22Rv1 (cell line): ENCODE results near the gene SCN8A.

Experiments
- H3K27ac ChIP-seq: fragments of 450-650 bp; 2 replicates; pipeline ENCODE4 v1.5.1; 2017
- ZFX ChIP-seq: fragments of 450-650 bp; IDR thresholded peaks from 2 replicates; pipeline ENCODE4 v1.6.1; 2017; ENCODE audit warnings: antibody characterized with exemption, borderline replicate concordance
- TF ChIP-seq, protein P1 (sequence below): fragments of 450-650 bp; IDR thresholded peaks from 2 replicates; pipeline ENCODE4 v1.5.1; 2017; ENCODE audit warnings: mild to moderate bottlenecking

Gene SCN8A

DNA sequence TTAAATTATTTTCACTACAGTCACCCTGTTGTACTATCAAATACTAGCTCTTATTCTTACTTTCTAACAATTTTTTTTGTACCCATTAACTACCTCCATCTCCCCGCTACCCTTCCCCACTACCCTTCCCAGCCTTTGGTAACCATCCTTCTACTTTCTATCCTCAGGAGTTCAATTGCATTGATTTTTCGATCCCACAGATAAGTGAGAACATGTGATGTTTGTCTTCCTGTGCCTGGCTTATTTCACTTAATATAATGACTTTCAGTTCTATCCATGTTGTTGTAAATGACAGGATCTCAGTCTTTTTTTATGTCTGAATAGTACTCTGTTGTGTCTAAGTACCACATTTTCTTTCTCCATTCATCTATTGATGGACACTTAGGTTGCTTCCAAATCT lies 139.7 kb downstream of the SCN8A start:
- TF ChIP-seq, protein P1, sequence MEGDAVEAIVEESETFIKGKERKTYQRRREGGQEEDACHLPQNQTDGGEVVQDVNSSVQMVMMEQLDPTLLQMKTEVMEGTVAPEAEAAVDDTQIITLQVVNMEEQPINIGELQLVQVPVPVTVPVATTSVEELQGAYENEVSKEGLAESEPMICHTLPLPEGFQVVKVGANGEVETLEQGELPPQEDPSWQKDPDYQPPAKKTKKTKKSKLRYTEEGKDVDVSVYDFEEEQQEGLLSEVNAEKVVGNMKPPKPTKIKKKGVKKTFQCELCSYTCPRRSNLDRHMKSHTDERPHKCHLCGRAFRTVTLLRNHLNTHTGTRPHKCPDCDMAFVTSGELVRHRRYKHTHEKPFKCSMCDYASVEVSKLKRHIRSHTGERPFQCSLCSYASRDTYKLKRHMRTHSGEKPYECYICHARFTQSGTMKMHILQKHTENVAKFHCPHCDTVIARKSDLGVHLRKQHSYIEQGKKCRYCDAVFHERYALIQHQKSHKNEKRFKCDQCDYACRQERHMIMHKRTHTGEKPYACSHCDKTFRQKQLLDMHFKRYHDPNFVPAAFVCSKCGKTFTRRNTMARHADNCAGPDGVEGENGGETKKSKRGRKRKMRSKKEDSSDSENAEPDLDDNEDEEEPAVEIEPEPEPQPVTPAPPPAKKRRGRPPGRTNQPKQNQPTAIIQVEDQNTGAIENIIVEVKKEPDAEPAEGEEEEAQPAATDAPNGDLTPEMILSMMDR = no peak
- TF ChIP-seq ZFX = no peak
- H3K27ac ChIP-seq = no peak overlapping the region

DNA sequence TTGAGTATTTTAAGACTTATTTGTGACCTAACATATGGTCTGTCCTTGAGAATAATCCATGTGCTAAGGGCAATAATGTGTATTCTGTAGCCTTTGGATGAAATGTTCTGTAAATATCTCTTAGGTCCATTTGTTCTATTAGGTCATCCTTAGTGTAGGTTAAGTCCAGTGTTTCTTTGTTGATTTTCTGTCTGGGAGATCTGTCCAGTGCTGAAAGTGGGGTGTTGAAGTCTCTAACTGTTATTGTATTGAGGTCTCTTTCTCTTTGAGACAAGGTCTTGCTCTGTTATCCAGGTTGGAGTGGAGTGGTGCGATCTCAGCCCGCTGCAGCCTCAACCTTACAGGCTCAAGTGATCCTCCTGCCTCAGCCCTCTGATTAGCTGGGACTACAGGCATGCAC lies 149.5 kb downstream of the SCN8A start:
- TF ChIP-seq, protein P1 = no peak
- no peak for TF ChIP-seq ZFX
- no peak overlapping the region for H3K27ac ChIP-seq

DNA sequence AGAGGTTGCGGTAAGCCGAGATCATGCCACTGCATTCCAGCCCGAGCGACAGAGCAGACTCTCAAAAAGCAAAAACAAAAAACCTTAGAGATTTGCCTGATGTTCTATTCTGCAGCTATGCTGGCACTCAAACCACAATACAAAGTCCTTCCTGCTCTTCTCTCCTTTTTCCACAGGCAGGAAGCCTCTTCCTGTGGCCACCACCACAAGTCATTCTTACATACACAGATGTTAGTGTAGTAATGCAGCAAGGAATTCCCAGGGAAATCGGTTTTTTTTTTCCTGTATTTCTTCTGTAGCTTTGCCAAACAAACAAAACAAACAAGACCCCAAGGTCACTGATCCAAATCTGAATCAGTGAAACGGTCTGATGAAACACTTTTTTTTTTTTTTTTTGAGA lies 153.2 kb downstream of the SCN8A start:
- H3K27ac ChIP-seq = no peak overlapping the region
- TF ChIP-seq, protein P1 = no peak
- TF ChIP-seq ZFX = no peak

DNA sequence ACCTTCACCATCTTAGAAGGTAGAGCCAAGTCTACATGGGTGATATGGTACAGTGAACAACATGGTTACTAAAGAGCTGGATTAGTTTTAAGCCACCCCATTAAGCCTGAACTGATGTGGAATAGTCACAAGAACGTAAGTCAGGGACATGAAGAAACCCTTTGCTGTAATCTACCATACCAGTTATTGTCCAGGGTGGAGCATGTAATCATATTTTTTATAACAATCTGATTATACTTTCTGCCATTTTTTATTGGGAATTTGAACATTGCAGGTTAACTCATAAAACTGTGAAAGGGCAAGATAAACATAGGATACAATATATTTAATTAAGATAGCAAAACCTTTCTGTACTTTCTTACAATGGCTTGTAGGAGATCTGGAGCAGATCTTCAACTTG lies 153.9 kb downstream of the SCN8A start:
- TF ChIP-seq, protein P1 = no peak
- no peak for TF ChIP-seq ZFX
- H3K27ac ChIP-seq = no peak overlapping the region

DNA sequence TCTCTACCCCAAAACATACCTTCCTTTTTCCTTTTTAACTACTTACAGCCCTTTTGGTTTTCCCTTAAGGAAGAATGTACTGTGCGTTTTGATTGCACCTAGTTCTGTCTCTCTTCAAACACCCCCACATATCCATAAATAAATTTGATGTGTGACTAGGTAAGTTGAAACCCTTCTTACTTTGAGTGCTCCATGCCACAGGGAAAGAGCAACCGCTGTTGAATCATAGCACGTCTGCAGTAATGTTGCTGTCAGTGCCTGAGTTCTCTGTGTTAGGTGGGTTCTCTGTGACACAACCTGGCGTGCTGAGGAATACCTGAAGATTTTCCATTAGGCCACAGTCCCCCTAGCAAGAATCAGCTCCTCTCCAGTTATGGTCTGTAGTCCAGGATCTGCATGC lies 155.4 kb downstream of the SCN8A start:
- H3K27ac ChIP-seq = no peak overlapping the region
- no peak for TF ChIP-seq ZFX
- TF ChIP-seq, protein P1 = no peak

DNA sequence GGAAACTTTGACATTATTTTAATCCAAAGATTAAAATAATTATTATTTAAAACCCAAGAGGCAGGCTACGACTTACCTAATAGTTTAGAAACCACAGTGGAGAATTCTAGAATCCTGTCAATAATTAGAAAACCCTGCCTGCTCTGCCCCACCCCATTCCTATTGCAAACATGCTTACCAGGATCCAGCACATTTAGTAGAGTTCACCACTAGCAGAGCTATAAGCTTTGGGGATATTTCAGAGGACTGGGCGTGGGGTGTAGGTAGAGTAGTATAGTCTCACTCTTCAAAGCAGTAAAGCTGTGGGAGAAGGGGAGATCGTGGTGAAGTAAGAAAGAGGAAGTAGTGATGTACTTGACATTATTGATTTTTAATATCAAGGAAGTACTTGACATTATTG lies 157.2 kb downstream of the SCN8A start:
- TF ChIP-seq, protein P1 = no peak
- TF ChIP-seq ZFX = no peak
- H3K27ac ChIP-seq = no peak overlapping the region

DNA sequence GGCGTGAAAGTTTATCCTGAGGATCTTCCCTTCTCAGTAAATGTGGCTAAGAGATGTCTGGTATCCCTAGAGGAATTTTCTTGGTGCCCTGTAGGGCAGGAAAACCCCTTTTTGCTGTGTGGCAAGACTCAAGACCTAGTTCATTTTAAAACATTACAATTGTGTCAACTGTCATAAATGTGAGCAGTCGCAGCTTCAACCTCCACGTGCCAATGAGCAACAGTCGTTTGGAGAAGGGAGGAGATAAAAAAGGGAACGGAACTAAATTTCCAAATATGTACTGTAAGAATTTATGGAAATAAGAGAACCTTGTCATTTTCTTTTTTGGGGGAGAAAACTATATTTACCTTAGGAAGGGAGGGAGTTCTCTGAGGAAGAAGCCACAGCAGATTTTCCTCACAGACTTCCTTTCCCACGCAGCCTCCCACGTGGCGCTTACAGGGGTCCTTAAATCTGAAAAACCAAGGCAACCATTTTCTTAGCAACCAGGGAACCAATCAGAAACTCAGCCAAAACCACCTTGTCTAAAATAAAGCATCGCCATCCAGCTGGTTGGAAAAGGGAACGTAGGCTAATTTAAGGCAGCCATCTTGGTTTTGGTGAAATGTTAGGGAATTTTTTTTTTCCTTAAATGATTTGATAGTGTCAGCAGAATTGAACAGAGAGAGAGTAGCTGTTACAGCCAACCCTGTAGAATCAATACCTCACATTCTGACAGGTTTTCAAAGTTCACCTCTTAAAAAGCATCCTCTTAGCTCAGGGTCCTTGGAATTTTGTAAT lies 158.4 kb downstream of the SCN8A start:
- no peak for TF ChIP-seq ZFX
- TF ChIP-seq, protein P1 = no peak
- H3K27ac ChIP-seq = no peak overlapping the region
